Measurements from ENCODE around the gene MMP24OS.

Gene MMP24OS

DNA sequence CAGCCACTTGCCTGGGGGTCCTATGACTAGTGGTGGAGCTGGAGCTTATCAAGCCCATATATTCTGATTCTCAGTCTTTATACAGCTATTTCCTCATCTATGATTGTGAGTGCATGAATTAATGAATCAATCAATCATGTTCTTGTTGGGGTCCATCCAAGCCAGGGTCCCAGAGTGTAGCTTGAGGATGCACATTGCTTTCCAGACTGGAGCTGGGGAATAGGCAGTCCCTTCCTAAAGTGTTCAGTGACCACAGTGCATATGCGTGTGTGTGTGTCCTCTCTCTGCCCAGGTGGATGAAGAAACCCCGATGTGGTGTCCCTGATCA lies 26.3 kb downstream of the MMP24OS start:
- DNase-seq (ENCODE audit: low spot score), result no peak

DNA sequence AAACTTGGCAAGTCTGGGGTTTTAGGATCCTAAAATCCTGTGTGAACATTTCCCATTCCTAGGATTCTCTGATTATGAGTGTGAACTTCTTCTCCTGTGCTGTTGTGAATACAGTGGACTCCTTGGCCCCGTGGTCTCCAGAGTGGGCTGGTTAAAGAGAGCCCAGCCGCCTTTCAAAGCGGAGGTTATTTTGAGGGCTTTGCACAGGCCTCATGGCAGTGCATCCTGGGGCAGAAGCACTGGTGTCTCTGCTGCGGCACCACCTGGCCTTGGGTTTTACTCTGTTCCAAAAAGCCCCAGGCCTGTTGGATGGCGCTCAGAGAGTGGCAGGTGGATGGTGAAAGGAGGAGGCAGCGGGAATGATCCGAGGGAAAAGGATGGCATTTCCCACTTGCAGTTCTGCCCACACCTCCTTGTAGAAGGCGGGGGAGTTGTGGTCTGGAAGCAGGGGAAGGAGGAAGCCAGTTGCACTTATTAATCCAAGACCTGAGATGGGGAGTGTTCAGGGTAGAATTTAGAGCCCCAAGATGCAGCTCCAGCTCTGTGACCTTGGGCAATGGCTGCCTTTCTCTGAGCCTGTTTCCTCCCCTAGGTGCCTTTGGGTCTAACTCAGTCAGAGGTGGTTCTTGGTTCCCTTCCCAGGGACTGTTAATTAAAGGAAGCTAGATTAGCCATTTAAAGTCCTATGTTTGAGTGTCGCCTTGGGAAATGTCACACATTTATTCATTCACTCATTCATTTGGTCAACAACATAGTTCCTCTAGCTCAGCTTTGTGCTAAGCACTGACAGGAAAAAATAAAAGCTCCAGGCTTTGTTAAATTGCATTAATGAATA lies 29.1 kb downstream of the MMP24OS start:
- no peak for DNase-seq (ENCODE audit: low spot score)

DNA sequence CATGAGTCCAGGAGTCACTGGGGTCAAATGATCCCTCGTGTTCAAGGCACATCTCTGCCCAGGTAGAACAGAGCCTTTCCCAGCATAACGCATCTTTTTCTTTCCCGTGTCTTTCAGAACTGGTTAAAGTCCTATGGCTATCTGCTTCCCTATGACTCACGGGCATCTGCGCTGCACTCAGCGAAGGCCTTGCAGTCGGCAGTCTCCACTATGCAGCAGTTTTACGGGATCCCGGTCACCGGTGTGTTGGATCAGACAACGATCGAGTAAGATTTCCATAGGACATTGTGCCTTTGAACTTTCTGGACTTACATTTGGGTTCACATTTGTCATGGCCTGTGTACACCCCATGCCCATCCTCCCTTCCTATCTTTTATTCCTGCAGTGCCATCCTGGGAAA lies 31.2 kb downstream of the MMP24OS start:
- no peak for DNase-seq (ENCODE audit: low spot score)

- DNase-seq (ENCODE audit: low spot score), result no peak
These were observed 33.9 kb downstream of the MMP24OS start for GRCh38 chr20:35243986-35244385.

DNA sequence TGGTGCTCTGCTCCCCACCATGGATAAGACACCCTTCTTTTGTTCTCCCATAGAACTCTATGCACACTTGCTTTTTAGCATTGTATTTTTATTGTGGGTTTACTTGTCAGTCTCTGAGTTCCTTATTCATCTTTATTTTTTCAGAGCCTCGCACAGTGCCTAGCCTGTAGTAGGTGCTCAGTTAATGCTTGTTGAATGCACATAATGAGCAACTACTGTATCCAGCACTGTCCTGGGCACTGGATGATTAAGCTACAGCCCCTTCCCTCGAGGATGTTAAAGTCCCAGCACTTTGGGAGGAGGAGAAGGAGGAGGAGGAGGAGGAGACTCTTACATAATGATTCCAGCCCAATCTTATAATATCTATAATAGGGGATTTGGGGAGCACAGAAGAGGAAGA lies 34.6 kb downstream of the MMP24OS start:
- no peak for DNase-seq (ENCODE audit: low spot score)

- no peak for DNase-seq (ENCODE audit: low spot score)
These were observed 37.1 kb downstream of the MMP24OS start for GRCh38 chr20:35240811-35241293.

GRCh38 chr20:35240083-35240810 lies 37.7 kb downstream of the MMP24OS start:
- DNase-seq (ENCODE audit: low spot score), result no peak

GRCh38 chr20:35238735-35239134 lies 39.2 kb downstream of the MMP24OS start:
- DNase-seq (ENCODE audit: low spot score), result no peak

DNA sequence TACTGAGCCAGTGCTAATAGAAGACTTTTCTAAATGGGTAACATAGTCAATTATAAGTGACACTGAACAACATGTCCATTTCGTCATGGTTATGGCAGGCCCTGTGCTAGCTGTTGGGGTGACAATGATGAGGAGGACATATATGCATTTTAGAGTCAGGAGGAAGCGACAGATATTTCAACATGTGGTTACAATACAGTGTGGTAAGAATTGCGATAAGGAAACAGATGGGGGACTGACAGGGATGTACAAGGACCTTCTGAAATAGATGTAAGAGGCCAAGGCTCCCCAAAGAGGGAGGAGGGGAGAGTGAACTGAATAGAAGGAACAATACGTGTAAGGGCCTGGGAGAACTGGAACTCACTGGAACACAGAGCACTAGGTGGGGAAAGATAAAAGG lies 39.8 kb downstream of the MMP24OS start:
- no peak for DNase-seq (ENCODE audit: low spot score)

DNA sequence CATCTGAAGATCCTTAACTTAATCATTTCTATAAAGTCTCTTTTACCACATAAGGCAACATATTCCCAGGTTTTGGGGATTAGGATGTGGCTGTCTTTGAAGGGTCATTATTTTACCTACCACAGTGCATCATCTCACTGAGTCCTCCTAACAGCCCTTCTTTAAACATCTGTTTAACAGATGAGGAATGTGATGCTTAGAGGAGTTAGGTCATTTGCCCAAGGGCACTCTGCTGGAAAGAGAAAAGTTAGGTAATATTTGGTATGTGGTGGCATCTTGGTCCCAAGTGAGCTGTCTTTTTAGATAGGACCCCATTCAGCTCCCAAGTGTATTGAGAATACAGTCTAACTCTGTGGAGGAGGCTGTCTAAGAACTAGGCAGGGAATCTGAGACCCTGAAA lies 40.4 kb downstream of the MMP24OS start:
- no peak for DNase-seq (ENCODE audit: low spot score)

DNA sequence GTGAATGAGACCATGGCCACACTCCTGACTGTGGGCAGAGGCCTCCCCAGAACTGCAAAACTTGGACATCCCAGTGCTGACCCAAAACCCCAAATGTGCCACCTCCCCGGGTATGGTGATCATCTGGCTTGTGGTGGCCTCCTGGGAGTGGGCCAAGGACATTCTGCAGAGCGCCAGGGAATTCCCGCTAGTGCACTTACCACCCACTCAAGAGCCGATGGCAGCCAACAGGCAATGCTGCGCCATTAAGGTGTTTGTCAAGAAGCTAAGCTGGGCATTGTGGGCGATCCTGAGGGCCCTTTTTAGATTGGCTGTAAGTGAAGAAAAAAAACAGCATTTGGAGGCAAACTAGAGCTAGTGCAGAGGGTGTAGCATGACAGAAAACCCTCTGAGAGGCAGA lies 42.0 kb downstream of the MMP24OS start:
- no peak for DNase-seq (ENCODE audit: low spot score)

DNA sequence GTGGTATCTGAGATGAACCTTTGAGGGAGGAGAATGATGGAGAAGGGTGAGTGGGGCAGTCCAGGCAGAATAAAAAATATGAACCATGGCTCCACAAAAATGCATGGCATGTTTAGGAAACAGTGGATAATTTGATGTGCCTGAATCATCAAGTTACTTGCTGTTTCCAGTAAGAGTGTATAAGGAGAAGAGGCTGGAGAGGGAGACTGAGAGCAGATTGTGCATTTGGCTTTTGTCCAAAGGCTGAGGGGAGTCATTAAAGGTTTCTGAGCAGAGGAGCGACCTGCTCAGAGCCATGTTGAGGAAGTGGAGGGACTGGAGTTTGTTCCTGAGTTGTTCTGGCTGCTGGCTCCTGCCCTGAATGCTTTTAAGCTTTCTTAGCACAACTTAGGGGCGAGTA lies 45.3 kb downstream of the MMP24OS start:
- no peak for DNase-seq (ENCODE audit: low spot score)

DNA sequence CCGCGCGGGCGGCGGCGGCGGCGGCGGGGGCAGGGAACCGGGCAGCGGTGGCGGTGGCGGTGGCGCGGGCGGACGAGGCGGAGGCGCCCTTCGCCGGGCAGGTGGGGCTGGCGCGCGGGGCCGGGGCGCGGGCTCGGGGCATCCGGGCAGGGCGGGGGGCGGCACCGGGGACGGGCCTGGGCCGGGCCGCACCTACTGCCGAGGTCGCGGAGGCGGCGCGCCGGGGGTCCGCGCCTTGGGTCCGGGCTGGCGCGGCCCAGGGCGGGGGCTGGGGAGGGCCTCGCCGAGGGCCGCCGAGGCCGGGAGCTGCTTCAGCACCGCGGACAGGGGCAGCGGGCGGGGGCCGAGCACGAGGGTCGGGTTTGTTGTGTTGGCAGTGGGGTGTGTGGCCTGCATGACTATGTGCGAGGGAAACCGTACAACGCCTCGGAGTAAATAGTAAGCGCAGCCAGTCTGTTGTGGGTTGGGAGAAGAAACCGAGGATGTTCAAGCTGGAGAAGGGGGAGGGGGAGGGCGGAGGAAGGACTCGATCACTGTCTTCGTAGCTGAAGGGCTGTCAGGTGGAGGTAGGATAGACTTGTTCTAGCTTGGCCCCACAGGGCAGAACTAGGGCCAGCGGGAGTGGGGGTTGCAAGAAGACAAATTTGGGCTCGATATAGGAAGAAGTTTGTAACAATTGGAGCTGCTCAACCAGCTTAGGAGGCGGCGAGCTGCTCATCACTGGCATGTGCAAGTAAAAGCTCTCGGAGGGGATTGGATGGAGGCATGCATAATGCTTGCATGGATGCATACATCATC lies 50.8 kb downstream of the MMP24OS start:
- DNase-seq (ENCODE audit: low spot score), result peak; percentile 84

All from HuH-7.5 (cell line).